Osteoblast (primary cell): ENCODE results near the gene PPP3CA. TPM values are rescaled to one million over a fixed set of nuclear protein-coding genes. Genes with fewer than 3 reads are reported as not detected.

Source experiments
- DNase-seq: peaks from one replicate; pipeline ENCODE4 v3.0.0; 2011; ENCODE audit warnings: low spot score, mixed read lengths; ENCODE audit not compliant: insufficient read length; ENCODE audit errors: missing footprints
- H2AFZ ChIP-seq: 2 replicates; pipeline ENCODE4 v1.6.0; 2011; ENCODE audit warnings: mild to moderate bottlenecking, low read length
- H3K27ac ChIP-seq: 2 replicates; pipeline ENCODE4 v1.5.1; 2011; ENCODE audit warnings: mild to moderate bottlenecking, low read depth, low read length, moderate library complexity
- H3K27me3 ChIP-seq: 2 replicates; pipeline ENCODE4 v1.6.0; 2012; ENCODE audit warnings: mild to moderate bottlenecking, control low read depth, inconsistent platforms, low read length, moderate library complexity; ENCODE audit not compliant: insufficient read depth
- H3K36me3 ChIP-seq: 2 replicates; pipeline ENCODE4 v1.5.1; 2011; ENCODE audit warnings: mild to moderate bottlenecking, low read length, control low read depth, moderate library complexity; ENCODE audit not compliant: insufficient read depth
- H3K4me1 ChIP-seq: 2 replicates; pipeline ENCODE4 v1.5.1; 2011; ENCODE audit warnings: mild to moderate bottlenecking, low read length, control low read depth, moderate library complexity; ENCODE audit not compliant: insufficient read depth
- H3K4me2 ChIP-seq: 2 replicates; pipeline ENCODE4 v1.6.0; 2011; ENCODE audit warnings: mild to moderate bottlenecking, low read length; ENCODE audit not compliant: insufficient read depth
- H3K4me3 ChIP-seq: fragments of 200-600 bp; sonication (generic); 3 replicates; pipeline ENCODE4 v1.5.1; 2012; ENCODE audit warnings: mild to moderate bottlenecking, low read length, inconsistent platforms; ENCODE audit not compliant: insufficient read depth
- H3K79me2 ChIP-seq: 2 replicates; pipeline ENCODE4 v1.6.0; 2012; ENCODE audit warnings: mild to moderate bottlenecking, low read length, control low read depth, inconsistent platforms; ENCODE audit not compliant: insufficient read depth
- H3K9me3 ChIP-seq: 2 replicates; pipeline ENCODE4 v1.5.1; 2011; ENCODE audit warnings: low read depth, low read length, control low read depth
- H4K20me1 ChIP-seq: 2 replicates; pipeline ENCODE4 v1.6.0; 2012; ENCODE audit warnings: mild to moderate bottlenecking, low read length, control low read depth; ENCODE audit not compliant: insufficient read depth
- CTCF ChIP-seq: IDR thresholded peaks from 2 replicates; pipeline ENCODE4 v1.5.1; 2011; ENCODE audit warnings: mild to moderate bottlenecking, low read depth, low read length, moderate library complexity; ENCODE audit errors: extremely low read depth
- total RNA-seq: library from RNA; depleted of rRNA; stranded (reverse); fragments of >200 nt; gene quantifications from 2 replicates; pipeline ENCODE4 v1.2.3, GENCODE V29; 2012

The PPP3CA gene
- total RNA-seq, 1 donor, result 80.0 TPM

- no peaks in the 10 kb centered on the region for H3K9me3 ChIP-seq
- peaks cover 77% of the 10 kb centered on the region for H3K79me2 ChIP-seq
- no peak overlapping the region for H3K27ac ChIP-seq
- no peak overlapping the region for H3K4me3 ChIP-seq
- DNase-seq, result no peak
- peaks cover 7% of the 10 kb centered on the region for H3K4me1 ChIP-seq
- no peak overlapping the region for H2AFZ ChIP-seq
- H3K36me3 ChIP-seq, result no peaks in the 10 kb centered on the region
- no peaks in the 10 kb centered on the region for H3K27me3 ChIP-seq
- peaks cover 48% of the 10 kb centered on the region for H4K20me1 ChIP-seq
- no peak for TF ChIP-seq CTCF
- H3K4me2 ChIP-seq, result no peak overlapping the region
These were observed 60.0 kb downstream of the PPP3CA start for GRCh38 chr4:101287324-101287723.

GRCh38 chr4:101286663-101287062 is 60.7 kb downstream of the PPP3CA start:
- Histone ChIP-seq H3K27me3 (no peaks in the 10 kb centered on the region), H4K20me1 (peaks cover 47% of the 10 kb centered on the region), H3K79me2 (peaks cover 81% of the 10 kb centered on the region), H3K36me3 (no peaks in the 10 kb centered on the region), H3K27ac (no peak overlapping the region), H3K4me1 (peaks cover 7% of the 10 kb centered on the region), H3K4me2 (no peak overlapping the region), H2AFZ (no peak overlapping the region), H3K4me3 (no peak overlapping the region), H3K9me3 (no peaks in the 10 kb centered on the region)
- DNase-seq, result no peak
- TF ChIP-seq CTCF, result no peak

- Histone ChIP-seq H3K36me3 (no peaks in the 10 kb centered on the region), H3K4me3 (no peak overlapping the region), H3K4me2 (no peak overlapping the region), H3K4me1 (peaks cover 7% of the 10 kb centered on the region), H2AFZ (no peak overlapping the region), H4K20me1 (peaks cover 40% of the 10 kb centered on the region), H3K27ac (no peak overlapping the region), H3K27me3 (no peaks in the 10 kb centered on the region), H3K9me3 (no peaks in the 10 kb centered on the region), H3K79me2 (peaks cover 76% of the 10 kb centered on the region)
- no peak for TF ChIP-seq CTCF
- no peak for DNase-seq
These were observed 61.3 kb downstream of the PPP3CA start for GRCh38 chr4:101285985-101286384.

- Histone ChIP-seq H2AFZ (no peak overlapping the region), H3K79me2 (peaks cover 68% of the 10 kb centered on the region), H3K27ac (no peak overlapping the region), H4K20me1 (peaks cover 33% of the 10 kb centered on the region), H3K36me3 (no peaks in the 10 kb centered on the region), H3K4me2 (no peak overlapping the region), H3K4me3 (no peak overlapping the region), H3K9me3 (no peaks in the 10 kb centered on the region), H3K4me1 (peaks cover 12% of the 10 kb centered on the region), H3K27me3 (no peaks in the 10 kb centered on the region)
- no peak for TF ChIP-seq CTCF
- DNase-seq, result no peak
These were observed 62.8 kb downstream of the PPP3CA start for GRCh38 chr4:101284546-101284945.
